Lung (tissue), 12 donors: ENCODE data around the gene ENKD1. TPM values are rescaled to one million over a fixed set of nuclear protein-coding genes. Genes with fewer than 3 reads are reported as not detected.

Experiments used
- ATAC-seq: fragments of 200-7000 bp; cut with Tn5 transposase; one replicate; pipeline ENCODE4 v1.9.1; 2020; ENCODE audit warnings: moderate number of reproducible peaks; ENCODE audit not compliant: insufficient read depth, low FRiP score
- DNase-seq, 3 donors: peaks; one replicate each; pipeline ENCODE4 v3.0.0-alpha.2; 2013 to 2017
- H3K27ac ChIP-seq, 2 donors: one replicate each; pipeline ENCODE4 v1.5.1; 2013; ENCODE audit warnings: mild to moderate bottlenecking in 2 of 2, moderate library complexity in 2 of 2, control low read depth in 1 of 2, inconsistent platforms in 1 of 2, low read depth in 1 of 2, low read length in 1 of 2
- H3K27me3 ChIP-seq, 3 donors: one replicate each; pipeline ENCODE4 v1.5.1; 2013; ENCODE audit warnings: low read length in 2 of 3; ENCODE audit not compliant: control insufficient read depth in 3 of 3, insufficient read depth in 3 of 3
- H3K36me3 ChIP-seq, 4 donors: one replicate each; pipeline ENCODE4 v1.5.1; 2013; ENCODE audit warnings: low read length in 4 of 4, mild to moderate bottlenecking in 1 of 4, moderate library complexity in 1 of 4; ENCODE audit not compliant: control insufficient read depth in 4 of 4, insufficient read depth in 4 of 4
- H3K4me1 ChIP-seq, 5 donors: one replicate each; pipeline ENCODE4 v1.5.1; 2013; ENCODE audit warnings: low read length in 5 of 5, mild to moderate bottlenecking in 2 of 5, moderate library complexity in 1 of 5; ENCODE audit not compliant: control insufficient read depth in 5 of 5, insufficient read depth in 5 of 5
- H3K4me3 ChIP-seq: one replicate; pipeline ENCODE4 v1.5.1; 2013; ENCODE audit warnings: mild to moderate bottlenecking, control low read depth, moderate library complexity
- H3K9ac ChIP-seq, 2 donors: one replicate each; pipeline ENCODE4 v1.5.1; 2013; ENCODE audit warnings: low read length in 2 of 2, control low read depth in 1 of 2; ENCODE audit not compliant: insufficient read depth in 1 of 2
- H3K9me3 ChIP-seq, 4 donors: one replicate each; pipeline ENCODE4 v1.5.1; 2013; ENCODE audit warnings: low read length in 3 of 4, mild to moderate bottlenecking in 1 of 4, moderate library complexity in 1 of 4; ENCODE audit not compliant: control insufficient read depth in 4 of 4, insufficient read depth in 3 of 4
- WGBS, 2 donors: extraction: QIAGEN DNeasy Blood & Tissue Kit; methylation state at CpG; one replicate each; pipeline ENCODE4 v1.1.7; 2013; 5-methylcytosine and 5-hydroxymethylcytosine counted together
- polyA plus RNA-seq, 2 donors: library from polyadenylated mRNA; stranded (reverse); fragments of 200-250 nt; gene quantifications; one replicate each; pipeline ENCODE4 v1.2.1, GENCODE V29; 2013
- total RNA-seq, 2 donors: library from RNA; depleted of rRNA in 1 of 2; stranded (reverse); fragments of >200 nt in 1 of 2; gene quantifications; one replicate each; pipeline ENCODE4 v1.2.1, GENCODE V29; 2014 to 2021
- TF ChIP-seq, protein P1 (sequence below): IDR thresholded peaks from 2 replicates; pipeline ENCODE4 v1.5.1; 2012; ENCODE audit warnings: mild to moderate bottlenecking; ENCODE audit errors: control extremely low read depth, extremely low read depth
- donor health status: control.
- donor health status: control.
- donor health status: Bipolar disorder and iron deficiency.
- donor health status: healthy.
- donor health status: DM: yes; HTN: yes; CAD: no.

The ENKD1 gene
- total and polyA plus RNA-seq, 4 donors, result 24.4 to 35.9 (median 31.1) TPM

DNA sequence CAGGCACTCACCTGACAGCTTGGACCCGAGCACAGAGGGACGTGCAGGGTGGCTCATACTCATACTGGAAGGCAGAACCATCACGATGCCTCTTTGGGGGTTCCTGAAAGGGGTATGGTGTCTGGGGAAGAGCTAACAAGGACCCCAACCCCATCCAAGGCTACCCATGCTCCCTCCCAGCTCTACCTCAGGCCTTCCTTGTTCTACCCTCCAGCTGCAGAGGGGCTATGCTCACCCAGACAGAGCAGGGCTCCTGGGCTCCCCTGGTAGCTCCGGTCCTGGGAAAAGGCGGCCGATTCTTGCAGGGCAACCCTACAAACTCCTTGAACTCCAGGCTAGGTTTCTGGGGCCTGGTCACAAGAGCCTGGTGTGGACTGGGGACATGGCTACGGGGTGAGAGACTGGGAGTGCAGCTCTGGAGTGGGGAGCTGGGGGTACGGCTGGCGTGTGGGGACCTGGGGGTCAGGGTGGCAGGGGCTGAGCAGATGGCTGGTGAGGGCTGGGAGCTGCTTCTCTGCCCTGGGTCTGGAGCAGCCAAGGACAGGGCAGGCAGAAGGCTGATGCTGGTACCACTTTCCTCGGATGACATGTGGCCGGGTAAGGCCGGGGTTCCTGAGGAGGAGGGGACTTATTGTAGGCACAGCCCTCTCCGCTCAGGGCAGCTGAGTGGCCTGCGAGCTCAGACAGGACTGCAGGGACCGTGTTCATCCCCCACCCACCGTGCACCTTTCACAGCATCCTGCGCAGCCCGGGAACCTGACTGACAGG, 8.6 kb downstream of the ENKD1 start:
- no peak overlapping the region for H3K27ac ChIP-seq
- WGBS, 2 donors, result 94 to 95% methylated on average over 18 of the region's 18 CpGs
- DNase-seq (no peak), ATAC-seq (no peak)
- H3K9me3 ChIP-seq, result no peaks in the 10 kb centered on the region
- H3K4me3 ChIP-seq, result no peak overlapping the region
- TF ChIP-seq, protein P1, sequence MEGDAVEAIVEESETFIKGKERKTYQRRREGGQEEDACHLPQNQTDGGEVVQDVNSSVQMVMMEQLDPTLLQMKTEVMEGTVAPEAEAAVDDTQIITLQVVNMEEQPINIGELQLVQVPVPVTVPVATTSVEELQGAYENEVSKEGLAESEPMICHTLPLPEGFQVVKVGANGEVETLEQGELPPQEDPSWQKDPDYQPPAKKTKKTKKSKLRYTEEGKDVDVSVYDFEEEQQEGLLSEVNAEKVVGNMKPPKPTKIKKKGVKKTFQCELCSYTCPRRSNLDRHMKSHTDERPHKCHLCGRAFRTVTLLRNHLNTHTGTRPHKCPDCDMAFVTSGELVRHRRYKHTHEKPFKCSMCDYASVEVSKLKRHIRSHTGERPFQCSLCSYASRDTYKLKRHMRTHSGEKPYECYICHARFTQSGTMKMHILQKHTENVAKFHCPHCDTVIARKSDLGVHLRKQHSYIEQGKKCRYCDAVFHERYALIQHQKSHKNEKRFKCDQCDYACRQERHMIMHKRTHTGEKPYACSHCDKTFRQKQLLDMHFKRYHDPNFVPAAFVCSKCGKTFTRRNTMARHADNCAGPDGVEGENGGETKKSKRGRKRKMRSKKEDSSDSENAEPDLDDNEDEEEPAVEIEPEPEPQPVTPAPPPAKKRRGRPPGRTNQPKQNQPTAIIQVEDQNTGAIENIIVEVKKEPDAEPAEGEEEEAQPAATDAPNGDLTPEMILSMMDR, result no peak
- peaks cover 0 to 9% (median 8%) of the 10 kb centered on the region in 3 donors for H3K27me3 ChIP-seq
- H3K4me1 ChIP-seq, result peaks cover 2 to 20% (median 12%) of the 10 kb centered on the region in 5 donors
- H3K36me3 ChIP-seq, result peaks cover 0 to 15% (median 4%) of the 10 kb centered on the region in 4 donors
- H3K9ac ChIP-seq, result no peak overlapping the region

DNA sequence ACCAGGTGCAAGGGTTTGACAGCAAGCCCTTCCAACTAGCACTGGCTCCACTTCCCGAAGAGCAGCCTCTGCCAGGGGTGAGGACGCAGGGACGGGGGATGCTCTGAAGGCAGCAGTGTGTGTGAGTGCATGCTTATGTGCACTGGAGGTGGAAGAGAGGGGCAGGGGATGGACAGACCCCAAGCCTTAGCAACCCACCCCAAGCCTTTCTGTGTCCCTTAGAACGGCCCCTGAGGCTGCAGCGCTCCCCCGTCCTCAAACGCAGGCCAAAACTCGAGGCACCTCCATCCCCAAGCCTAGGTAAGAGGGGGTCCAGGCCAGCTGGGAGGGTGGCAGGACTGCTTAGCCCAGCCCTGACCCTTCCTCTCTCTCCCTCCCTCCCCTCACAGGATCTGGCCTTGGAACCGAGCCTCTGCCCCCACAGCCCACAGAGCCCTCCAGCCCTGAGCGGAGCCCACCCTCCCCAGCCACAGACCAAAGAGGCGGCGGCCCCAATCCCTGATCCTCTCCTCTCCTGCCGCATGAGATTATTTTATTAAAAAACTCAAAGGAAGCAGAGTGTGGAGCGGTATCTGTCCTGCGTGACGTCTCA, 9.4 kb downstream of the ENKD1 start:
- WGBS, 2 donors, result 92 to 97% methylated on average over 14 to 16 of the region's 16 CpGs
- no peak for ATAC-seq

DNA sequence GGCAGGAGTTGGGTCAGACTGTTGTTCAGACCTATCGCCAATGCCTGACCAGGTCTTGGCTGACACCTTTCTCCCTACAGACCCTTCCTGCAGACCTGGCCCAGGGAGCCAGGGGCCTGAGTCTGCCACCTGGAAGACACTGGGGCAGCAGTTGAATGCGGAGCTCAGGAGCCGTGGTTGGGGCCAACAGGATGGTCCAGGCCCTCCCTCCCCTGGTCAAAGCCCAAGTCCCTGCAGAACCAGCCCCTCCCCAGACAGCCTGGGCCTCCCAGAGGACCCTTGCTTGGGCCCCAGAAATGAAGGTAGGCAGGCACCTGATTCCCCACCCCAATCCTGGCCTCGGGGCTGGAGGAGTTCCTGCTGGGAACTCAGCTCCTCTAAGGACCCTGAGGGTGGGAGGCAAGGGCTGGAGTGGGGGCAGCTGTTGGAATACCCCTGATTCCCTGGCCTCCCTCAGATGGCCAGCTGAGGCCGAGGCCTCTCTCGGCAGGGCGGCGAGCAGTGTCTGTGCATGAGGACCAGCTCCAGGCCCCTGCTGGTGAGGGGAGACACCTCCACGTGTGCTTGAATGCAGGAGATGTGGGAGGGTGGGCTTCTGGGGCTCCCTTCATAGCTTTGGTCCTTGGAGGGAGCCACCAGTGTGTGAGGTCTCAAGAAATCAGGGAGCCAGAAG, 10.1 kb downstream of the ENKD1 start:
- DNase-seq (no peak), ATAC-seq (no peak)
- Histone ChIP-seq H3K9me3 (no peaks in the 10 kb centered on the region), H3K36me3 (peaks cover 0 to 12% (median 4%) of the 10 kb centered on the region in 4 donors), H3K27ac (no peak overlapping the region), H3K27me3 (peaks cover 0 to 19% (median 17%) of the 10 kb centered on the region in 3 donors), H3K9ac (no peak overlapping the region), H3K4me3 (no peak overlapping the region), H3K4me1 (peaks cover 2 to 20% (median 11%) of the 10 kb centered on the region in 5 donors)
- 86 to 91% methylated on average over 9 of the region's 9 CpGs for WGBS, 2 donors
- TF ChIP-seq, protein P1, result no peak

More for the DNA sequence above, 9.4 kb downstream of the ENKD1 start:
- peaks cover 0 to 13% (median 11%) of the 10 kb centered on the region in 3 donors for H3K27me3 ChIP-seq
- H3K9me3 ChIP-seq, result no peaks in the 10 kb centered on the region
- no peak overlapping the region for H3K4me3 ChIP-seq
- H3K4me1 ChIP-seq, result peaks cover 2 to 20% (median 12%) of the 10 kb centered on the region in 5 donors
- peaks cover 0 to 12% (median 4%) of the 10 kb centered on the region in 4 donors for H3K36me3 ChIP-seq
- H3K9ac ChIP-seq, result no peak overlapping the region
- TF ChIP-seq, protein P1, result no peak
- no peak for DNase-seq
- H3K27ac ChIP-seq, result no peak overlapping the region
